ENCODE measurements around the gene TFDP2. TPM values are rescaled to one million over a fixed set of nuclear protein-coding genes. Genes with fewer than 3 reads are reported as not detected.

The TFDP2 gene
- total RNA-seq, 1 donor from 2014 or later, result 64.5 TPM

DNA sequence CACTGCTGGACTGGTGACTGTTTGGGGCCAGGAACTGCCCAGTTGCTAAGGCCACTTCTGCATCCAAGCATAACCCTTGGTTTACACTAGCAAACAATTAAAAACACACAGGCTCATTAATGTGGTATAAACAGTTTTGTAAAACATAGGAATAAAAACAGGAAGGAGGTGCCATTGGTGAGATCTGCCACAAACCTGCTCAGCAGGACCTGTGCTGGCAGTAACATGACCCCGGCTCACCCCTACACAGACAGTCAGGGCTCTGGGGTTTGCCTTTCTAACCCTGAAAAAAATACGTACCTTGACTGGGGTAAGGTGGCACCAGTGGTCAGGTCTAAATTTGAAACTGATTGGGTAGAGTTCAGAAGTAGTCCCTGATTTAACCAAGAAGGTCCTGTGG lies 196.7 kb downstream of the TFDP2 start:
- Mint-ChIP-seq H3K9me3 (no peaks in the 10 kb centered on the region), H3K27ac (ENCODE audit: unreplicated experiment) (no peak overlapping the region), H3K27me3 (ENCODE audit: low read depth) (no peaks in the 10 kb centered on the region), H3K4me3 (no peak overlapping the region), H3K4me1 (peaks cover 23% of the 10 kb centered on the region), H3K36me3 (ENCODE audit: low read depth) (peaks cover 11% of the 10 kb centered on the region)
- TF ChIP-seq, protein P1, sequence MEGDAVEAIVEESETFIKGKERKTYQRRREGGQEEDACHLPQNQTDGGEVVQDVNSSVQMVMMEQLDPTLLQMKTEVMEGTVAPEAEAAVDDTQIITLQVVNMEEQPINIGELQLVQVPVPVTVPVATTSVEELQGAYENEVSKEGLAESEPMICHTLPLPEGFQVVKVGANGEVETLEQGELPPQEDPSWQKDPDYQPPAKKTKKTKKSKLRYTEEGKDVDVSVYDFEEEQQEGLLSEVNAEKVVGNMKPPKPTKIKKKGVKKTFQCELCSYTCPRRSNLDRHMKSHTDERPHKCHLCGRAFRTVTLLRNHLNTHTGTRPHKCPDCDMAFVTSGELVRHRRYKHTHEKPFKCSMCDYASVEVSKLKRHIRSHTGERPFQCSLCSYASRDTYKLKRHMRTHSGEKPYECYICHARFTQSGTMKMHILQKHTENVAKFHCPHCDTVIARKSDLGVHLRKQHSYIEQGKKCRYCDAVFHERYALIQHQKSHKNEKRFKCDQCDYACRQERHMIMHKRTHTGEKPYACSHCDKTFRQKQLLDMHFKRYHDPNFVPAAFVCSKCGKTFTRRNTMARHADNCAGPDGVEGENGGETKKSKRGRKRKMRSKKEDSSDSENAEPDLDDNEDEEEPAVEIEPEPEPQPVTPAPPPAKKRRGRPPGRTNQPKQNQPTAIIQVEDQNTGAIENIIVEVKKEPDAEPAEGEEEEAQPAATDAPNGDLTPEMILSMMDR (conservative IDR thresholded peaks at IDR 0.05), result no peak
- DNase-seq (ENCODE audit: low read depth, low spot score), result no peak

DNA sequence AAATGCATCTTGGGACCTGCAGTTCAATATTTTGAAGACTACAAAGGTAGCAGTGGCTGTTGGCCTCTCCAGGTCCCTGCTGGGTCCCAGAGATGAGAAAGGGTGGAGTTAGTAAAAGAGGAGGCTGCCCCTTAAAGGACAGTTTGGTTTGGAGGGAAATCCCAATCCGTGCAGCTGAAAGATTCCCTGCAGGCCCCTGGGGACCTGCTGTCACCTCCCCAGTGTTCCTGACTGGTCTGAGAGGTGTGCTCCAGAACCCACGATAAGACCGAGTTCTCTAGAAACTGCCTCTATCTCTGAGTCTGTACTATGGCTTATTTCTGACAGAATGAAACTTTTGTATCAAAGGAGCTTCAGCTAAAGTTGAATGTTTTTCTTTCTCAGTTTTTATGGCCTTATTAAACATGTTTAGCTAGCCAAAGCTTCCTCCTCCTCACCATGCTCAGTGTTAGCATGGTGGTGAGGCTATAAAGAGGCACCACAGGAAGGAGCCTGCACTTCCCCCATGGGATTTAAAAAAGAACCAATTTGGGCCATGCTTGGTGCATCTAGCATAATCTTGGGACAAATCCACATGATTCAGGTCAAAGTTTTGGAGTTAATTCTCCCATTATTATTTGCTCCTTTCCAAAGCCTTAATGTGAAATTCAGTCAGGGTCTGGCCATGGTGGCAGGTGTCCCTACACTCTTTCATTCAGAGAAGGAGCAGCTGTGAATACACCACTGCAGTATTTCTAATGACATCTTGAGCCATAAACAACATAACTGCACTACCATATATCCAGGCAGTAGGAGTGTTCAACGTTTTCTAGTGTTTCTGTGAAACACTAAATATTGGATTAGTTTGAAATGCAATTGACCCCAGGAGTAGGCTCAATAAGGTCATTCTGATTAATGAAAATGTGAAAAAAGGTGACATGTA lies 198.5 kb downstream of the TFDP2 start:
- TF ChIP-seq, protein P1 (conservative IDR thresholded peaks at IDR 0.05), result no peak
- Mint-ChIP-seq H3K9me3 (no peaks in the 10 kb centered on the region), H3K36me3 (ENCODE audit: low read depth) (peaks cover 9% of the 10 kb centered on the region), H3K4me1 (peaks cover 23% of the 10 kb centered on the region), H3K4me3 (no peak overlapping the region), H3K27ac (ENCODE audit: unreplicated experiment) (no peak overlapping the region), H3K27me3 (ENCODE audit: low read depth) (no peaks in the 10 kb centered on the region)
- no peak for DNase-seq (ENCODE audit: low read depth, low spot score)

DNA sequence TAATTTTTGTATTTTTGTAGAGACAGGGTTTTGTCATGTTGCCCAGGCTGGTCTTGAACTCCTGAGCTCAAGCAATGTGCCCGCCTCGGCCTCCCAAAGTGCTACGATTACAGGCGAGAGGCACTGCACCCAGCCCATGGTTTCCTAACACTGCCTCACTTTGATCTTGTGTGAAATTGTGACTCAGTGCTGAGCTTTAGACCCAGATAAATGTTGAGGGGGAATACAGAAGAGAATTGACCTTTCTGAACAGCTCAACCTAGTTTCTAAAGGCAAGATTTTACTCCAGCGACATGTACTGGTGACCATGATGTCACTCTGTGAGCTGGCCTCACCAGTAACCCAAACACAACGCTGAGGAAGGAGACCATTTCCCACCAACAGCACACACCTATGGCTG lies 199.4 kb downstream of the TFDP2 start:
- Mint-ChIP-seq H3K36me3 (ENCODE audit: low read depth) (peaks cover 6% of the 10 kb centered on the region), H3K27me3 (ENCODE audit: low read depth) (no peaks in the 10 kb centered on the region), H3K9me3 (no peaks in the 10 kb centered on the region), H3K27ac (ENCODE audit: unreplicated experiment) (no peak overlapping the region), H3K4me3 (no peak overlapping the region), H3K4me1 (peaks cover 18% of the 10 kb centered on the region)
- TF ChIP-seq, protein P1 (conservative IDR thresholded peaks at IDR 0.05), result no peak
- no peak for DNase-seq (ENCODE audit: low read depth, low spot score)

DNA sequence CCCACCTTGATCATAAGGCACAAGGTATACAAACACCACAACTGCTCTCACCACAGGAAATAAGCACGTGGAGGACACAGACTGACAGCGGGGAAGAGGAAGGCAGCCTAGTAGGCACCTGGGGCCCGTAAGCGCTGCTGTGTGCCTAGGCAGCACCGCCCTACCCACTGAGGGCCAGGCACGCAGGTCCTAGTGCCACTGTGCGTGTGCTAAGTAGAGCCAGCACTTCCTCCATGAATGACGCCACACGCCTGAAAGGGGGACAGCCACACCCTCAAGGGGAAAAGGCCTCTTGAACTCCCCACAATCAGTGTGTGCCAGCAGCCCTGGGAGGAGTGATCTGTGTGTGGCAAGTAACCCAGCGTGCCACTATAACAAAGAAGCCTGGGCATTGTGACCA lies 199.9 kb downstream of the TFDP2 start:
- no peak overlapping the region for H3K4me3 Mint-ChIP-seq
- no peak for DNase-seq (ENCODE audit: low read depth, low spot score)

DNA sequence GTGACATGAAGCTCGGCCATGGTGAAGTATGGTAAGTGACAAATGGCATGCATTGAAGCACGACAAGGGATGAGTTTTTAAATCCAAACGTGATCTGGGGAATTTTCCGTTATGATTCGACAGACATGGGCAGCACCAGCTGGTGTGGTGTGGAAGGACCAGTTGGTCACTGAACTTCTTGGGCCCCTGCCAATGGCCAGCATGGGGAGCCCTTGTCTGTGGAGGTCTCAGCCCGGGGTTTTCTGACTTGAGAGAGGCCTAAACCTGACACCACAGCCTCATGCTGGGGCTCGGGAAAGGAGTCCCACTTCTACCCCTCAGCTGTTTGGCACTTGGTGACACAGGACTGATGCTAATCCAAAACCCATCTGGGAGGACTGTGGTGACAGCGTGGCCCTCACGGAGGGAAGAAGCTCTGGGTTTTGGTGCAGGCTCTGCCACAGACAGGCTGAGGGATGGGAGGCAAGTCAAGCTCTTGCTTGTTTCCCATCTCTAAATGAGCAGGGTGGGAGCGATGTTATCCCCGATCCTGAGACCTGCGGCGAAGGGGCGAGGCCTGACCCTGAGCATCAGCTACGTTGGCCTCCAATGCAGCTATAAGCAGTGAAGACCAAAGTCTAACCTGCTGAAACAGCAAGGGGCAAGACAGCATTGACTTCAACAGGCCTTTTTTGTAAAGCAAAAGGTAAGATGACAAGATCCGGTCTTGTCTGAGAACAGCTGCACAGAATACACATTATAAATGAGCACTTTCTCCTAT lies 203.4 kb downstream of the TFDP2 start:
- Mint-ChIP-seq H3K9me3 (no peaks in the 10 kb centered on the region), H3K4me3 (no peak overlapping the region), H3K4me1 (no peaks in the 10 kb centered on the region), H3K36me3 (ENCODE audit: low read depth) (peaks cover 6% of the 10 kb centered on the region), H3K27me3 (ENCODE audit: low read depth) (no peaks in the 10 kb centered on the region), H3K27ac (ENCODE audit: unreplicated experiment) (no peak overlapping the region)
- TF ChIP-seq, protein P1 (conservative IDR thresholded peaks at IDR 0.05), result no peak
- DNase-seq (ENCODE audit: low read depth, low spot score), result no peak

More for the DNA sequence above, 199.9 kb downstream of the TFDP2 start:
- peaks cover 13% of the 10 kb centered on the region for H3K4me1 Mint-ChIP-seq
- TF ChIP-seq, protein P1 (conservative IDR thresholded peaks at IDR 0.05), result no peak
- H3K27me3 Mint-ChIP-seq (ENCODE audit: low read depth), result no peaks in the 10 kb centered on the region
- no peaks in the 10 kb centered on the region for H3K9me3 Mint-ChIP-seq
- peaks cover 6% of the 10 kb centered on the region for H3K36me3 Mint-ChIP-seq (ENCODE audit: low read depth)
- no peak overlapping the region for H3K27ac Mint-ChIP-seq (ENCODE audit: unreplicated experiment)
